ENCODE results near the gene BCCIP. TPM values are rescaled to one million over a fixed set of nuclear protein-coding genes. Genes with fewer than 3 reads are reported as not detected.

Gene BCCIP
- total RNA-seq, 1 experiment from 2014 or later: 159 TPM

DNA sequence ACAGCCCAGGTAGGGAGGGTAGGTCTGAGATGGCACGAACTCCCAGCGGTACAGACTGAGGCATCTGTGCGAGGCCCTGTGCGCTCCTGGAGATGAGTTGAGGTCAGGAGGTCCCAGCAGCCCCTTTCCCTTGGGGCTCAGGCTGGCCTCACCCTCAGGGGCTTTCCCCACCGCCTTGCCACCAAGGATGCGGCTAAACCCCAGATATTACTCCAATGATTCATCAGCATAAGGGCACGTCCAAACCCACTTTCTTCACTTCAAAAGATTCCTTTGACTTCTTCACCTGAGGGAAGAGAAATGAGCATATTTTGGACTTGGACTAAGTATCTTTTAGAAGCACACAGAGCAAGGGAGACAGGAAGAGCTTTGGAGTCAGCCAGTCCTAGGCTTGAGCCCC, 20.6 kb upstream of the BCCIP start:
- no peaks in the 10 kb centered on the region for H3K9me2 ChIP-seq (ENCODE audit: insufficient read depth)
- no peaks in the 10 kb centered on the region for H3K9me3 ChIP-seq (ENCODE audit: control insufficient read depth in 1 of 2, insufficient read depth in 1 of 2, low read depth in 1 of 2, low read length in 2 of 2)
- no TSS peak for BruUV-seq (replicated peaks)
- H3K4me3 ChIP-seq (replicated peaks in 1 of 2; ENCODE audit: low read depth in 1 of 2, low read length in 2 of 2): no peak overlapping the region
- ATAC-seq (no peak), DNase-seq (ENCODE audit: low read depth, low spot score) (no peak)
- no peak overlapping the region for H2AFZ ChIP-seq (ENCODE audit: low read depth, low read length, poor library complexity, severe bottlenecking)
- ChIA-PET POLR2A (no interaction called here), RAD21 (ENCODE audit: low non-redundant PET in 1 of 2, low total read pairs in 2 of 2, uncharacterized antibody in 2 of 2, unreplicated experiment in 2 of 2) (no interaction called here), CTCF (no interaction called here)
- TF ChIP-seq JUND (IDR thresholded peaks at IDR 0.05): no peak
- no peak for TF ChIP-seq SP1 (IDR thresholded peaks at IDR 0.05; ENCODE audit: low read depth)
- TF ChIP-seq SRF (IDR thresholded peaks at IDR 0.05; ENCODE audit: low read depth): no peak
- TF ChIP-seq, protein P1, sequence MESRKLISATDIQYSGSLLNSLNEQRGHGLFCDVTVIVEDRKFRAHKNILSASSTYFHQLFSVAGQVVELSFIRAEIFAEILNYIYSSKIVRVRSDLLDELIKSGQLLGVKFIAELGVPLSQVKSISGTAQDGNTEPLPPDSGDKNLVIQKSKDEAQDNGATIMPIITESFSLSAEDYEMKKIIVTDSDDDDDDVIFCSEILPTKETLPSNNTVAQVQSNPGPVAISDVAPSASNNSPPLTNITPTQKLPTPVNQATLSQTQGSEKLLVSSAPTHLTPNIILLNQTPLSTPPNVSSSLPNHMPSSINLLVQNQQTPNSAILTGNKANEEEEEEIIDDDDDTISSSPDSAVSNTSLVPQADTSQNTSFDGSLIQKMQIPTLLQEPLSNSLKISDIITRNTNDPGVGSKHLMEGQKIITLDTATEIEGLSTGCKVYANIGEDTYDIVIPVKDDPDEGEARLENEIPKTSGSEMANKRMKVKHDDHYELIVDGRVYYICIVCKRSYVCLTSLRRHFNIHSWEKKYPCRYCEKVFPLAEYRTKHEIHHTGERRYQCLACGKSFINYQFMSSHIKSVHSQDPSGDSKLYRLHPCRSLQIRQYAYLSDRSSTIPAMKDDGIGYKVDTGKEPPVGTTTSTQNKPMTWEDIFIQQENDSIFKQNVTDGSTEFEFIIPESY (IDR thresholded peaks at IDR 0.05; ENCODE audit: extremely low read depth, insufficient replicate concordance, low read length): no peak
- TF ChIP-seq, protein P2, sequence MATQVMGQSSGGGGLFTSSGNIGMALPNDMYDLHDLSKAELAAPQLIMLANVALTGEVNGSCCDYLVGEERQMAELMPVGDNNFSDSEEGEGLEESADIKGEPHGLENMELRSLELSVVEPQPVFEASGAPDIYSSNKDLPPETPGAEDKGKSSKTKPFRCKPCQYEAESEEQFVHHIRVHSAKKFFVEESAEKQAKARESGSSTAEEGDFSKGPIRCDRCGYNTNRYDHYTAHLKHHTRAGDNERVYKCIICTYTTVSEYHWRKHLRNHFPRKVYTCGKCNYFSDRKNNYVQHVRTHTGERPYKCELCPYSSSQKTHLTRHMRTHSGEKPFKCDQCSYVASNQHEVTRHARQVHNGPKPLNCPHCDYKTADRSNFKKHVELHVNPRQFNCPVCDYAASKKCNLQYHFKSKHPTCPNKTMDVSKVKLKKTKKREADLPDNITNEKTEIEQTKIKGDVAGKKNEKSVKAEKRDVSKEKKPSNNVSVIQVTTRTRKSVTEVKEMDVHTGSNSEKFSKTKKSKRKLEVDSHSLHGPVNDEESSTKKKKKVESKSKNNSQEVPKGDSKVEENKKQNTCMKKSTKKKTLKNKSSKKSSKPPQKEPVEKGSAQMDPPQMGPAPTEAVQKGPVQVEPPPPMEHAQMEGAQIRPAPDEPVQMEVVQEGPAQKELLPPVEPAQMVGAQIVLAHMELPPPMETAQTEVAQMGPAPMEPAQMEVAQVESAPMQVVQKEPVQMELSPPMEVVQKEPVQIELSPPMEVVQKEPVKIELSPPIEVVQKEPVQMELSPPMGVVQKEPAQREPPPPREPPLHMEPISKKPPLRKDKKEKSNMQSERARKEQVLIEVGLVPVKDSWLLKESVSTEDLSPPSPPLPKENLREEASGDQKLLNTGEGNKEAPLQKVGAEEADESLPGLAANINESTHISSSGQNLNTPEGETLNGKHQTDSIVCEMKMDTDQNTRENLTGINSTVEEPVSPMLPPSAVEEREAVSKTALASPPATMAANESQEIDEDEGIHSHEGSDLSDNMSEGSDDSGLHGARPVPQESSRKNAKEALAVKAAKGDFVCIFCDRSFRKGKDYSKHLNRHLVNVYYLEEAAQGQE (IDR thresholded peaks at IDR 0.05; ENCODE audit: low read depth): no peak
- TF ChIP-seq ELF1 (IDR thresholded peaks at IDR 0.05; ENCODE audit: borderline replicate concordance, low read depth): no peak
- TF ChIP-seq EZH2phosphoT487 (IDR thresholded peaks at IDR 0.05; ENCODE audit: borderline replicate concordance): no peak
- TF ChIP-seq YY1 (IDR thresholded peaks at IDR 0.05; ENCODE audit: extremely low read depth, insufficient replicate concordance, low read depth, low read length): no peak
- no peak for TF ChIP-seq CEBPB (IDR thresholded peaks at IDR 0.05; ENCODE audit: low read depth)
- no peak for TF ChIP-seq POLR2A (IDR thresholded peaks at IDR 0.05; ENCODE audit: borderline replicate concordance, extremely low read depth, insufficient read depth, insufficient read length)
- TF ChIP-seq, protein P3, sequence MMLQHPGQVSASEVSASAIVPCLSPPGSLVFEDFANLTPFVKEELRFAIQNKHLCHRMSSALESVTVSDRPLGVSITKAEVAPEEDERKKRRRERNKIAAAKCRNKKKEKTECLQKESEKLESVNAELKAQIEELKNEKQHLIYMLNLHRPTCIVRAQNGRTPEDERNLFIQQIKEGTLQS (IDR thresholded peaks at IDR 0.05): no peak
- no peak for TF ChIP-seq ZNF274 (IDR thresholded peaks at IDR 0.05; ENCODE audit: low read depth, low read length)
- TF ChIP-seq CBX3 (IDR thresholded peaks at IDR 0.05; ENCODE audit: low read depth): no peak
- no peak for TF ChIP-seq FOSL1 (IDR thresholded peaks at IDR 0.05; ENCODE audit: low read depth)
- TF ChIP-seq, protein P4, sequence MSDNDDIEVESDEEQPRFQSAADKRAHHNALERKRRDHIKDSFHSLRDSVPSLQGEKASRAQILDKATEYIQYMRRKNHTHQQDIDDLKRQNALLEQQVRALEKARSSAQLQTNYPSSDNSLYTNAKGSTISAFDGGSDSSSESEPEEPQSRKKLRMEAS (IDR thresholded peaks at IDR 0.05): no peak
- H3K9ac ChIP-seq (ENCODE audit: low read length): no peak overlapping the region
- peaks cover 0 to 6% of the 10 kb centered on the region in 2 experiments; a peak in 2 of 4 replicates for H3K36me3 ChIP-seq (ENCODE audit: control insufficient read depth in 1 of 2, insufficient read depth in 2 of 2, low read length in 2 of 2)
- no peaks in the 10 kb centered on the region for H3K4me1 ChIP-seq (ENCODE audit: control insufficient read depth in 1 of 2, insufficient read depth in 2 of 2, low read length in 2 of 2)
- H3K4me2 ChIP-seq (ENCODE audit: low read length): no peak overlapping the region
- no peaks in the 10 kb centered on the region for H3K27me3 ChIP-seq (ENCODE audit: insufficient read depth, low read length)
- no peak overlapping the region for H3K27ac ChIP-seq (ENCODE audit: low read depth, low read length)
- no peaks in the 10 kb centered on the region for H4K20me1 ChIP-seq (ENCODE audit: insufficient read depth)
- no peaks in the 10 kb centered on the region for H3K79me2 ChIP-seq (ENCODE audit: insufficient read depth, low read length)
- intact Hi-C loops (cut with micrococcal nuclease): no loop called here

All from HCT116 (cell line).